ENCODE data around the gene DGAT2L6. TPM values are rescaled to one million over a fixed set of nuclear protein-coding genes. Genes with fewer than 3 reads are reported as not detected.

The DGAT2L6 gene
- total and polyA plus RNA-seq, 4 donors, result not detected

DNA sequence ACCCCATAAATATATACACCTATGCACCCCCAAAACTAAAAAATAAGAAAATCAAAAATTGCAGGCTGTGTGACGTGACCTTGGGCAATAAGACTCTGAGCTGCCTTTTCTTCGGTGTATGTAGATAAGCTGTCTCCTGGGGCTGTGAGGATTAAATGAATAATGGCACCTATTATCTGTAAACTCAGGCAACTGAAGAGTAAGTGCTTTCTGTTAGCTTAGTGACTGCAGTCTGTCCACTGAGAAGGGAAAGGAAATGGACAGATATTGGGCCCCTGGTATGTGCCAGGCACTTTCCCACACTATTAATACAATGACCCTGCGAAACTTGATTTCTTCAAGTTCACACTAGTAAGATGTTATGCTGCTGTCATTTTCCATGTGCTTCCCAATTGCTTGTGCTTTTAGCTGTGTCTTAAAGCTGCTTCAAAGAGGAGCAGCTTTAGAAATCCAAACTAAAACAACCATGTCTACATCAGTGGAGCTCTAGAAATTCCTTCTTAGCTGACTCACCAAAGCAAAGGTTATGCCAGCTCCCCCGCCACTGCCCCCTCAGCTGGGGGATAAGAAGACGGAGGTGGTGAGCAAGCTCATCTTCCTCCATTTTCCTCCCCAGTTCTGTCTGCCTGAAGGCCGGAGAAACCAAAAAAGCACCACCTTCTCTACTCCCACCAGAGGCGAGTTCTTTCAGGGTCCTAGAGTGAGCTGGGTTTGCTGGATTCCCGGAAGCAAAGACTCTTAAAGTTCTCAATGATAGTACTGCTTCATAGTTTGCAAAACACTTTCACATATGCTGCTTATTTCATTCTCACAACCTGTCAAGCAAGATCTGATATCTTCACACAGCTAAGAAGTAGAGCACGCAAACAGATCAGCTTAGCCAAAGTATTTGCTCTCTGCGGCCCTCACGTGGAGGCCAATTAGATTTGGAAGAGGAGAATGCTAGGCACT, 8.8 kb upstream of the DGAT2L6 start (continued):
- TF ChIP-seq, protein P1, sequence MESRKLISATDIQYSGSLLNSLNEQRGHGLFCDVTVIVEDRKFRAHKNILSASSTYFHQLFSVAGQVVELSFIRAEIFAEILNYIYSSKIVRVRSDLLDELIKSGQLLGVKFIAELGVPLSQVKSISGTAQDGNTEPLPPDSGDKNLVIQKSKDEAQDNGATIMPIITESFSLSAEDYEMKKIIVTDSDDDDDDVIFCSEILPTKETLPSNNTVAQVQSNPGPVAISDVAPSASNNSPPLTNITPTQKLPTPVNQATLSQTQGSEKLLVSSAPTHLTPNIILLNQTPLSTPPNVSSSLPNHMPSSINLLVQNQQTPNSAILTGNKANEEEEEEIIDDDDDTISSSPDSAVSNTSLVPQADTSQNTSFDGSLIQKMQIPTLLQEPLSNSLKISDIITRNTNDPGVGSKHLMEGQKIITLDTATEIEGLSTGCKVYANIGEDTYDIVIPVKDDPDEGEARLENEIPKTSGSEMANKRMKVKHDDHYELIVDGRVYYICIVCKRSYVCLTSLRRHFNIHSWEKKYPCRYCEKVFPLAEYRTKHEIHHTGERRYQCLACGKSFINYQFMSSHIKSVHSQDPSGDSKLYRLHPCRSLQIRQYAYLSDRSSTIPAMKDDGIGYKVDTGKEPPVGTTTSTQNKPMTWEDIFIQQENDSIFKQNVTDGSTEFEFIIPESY (IDR thresholded peaks at IDR 0.05), result no peak
- TF ChIP-seq, protein P2, sequence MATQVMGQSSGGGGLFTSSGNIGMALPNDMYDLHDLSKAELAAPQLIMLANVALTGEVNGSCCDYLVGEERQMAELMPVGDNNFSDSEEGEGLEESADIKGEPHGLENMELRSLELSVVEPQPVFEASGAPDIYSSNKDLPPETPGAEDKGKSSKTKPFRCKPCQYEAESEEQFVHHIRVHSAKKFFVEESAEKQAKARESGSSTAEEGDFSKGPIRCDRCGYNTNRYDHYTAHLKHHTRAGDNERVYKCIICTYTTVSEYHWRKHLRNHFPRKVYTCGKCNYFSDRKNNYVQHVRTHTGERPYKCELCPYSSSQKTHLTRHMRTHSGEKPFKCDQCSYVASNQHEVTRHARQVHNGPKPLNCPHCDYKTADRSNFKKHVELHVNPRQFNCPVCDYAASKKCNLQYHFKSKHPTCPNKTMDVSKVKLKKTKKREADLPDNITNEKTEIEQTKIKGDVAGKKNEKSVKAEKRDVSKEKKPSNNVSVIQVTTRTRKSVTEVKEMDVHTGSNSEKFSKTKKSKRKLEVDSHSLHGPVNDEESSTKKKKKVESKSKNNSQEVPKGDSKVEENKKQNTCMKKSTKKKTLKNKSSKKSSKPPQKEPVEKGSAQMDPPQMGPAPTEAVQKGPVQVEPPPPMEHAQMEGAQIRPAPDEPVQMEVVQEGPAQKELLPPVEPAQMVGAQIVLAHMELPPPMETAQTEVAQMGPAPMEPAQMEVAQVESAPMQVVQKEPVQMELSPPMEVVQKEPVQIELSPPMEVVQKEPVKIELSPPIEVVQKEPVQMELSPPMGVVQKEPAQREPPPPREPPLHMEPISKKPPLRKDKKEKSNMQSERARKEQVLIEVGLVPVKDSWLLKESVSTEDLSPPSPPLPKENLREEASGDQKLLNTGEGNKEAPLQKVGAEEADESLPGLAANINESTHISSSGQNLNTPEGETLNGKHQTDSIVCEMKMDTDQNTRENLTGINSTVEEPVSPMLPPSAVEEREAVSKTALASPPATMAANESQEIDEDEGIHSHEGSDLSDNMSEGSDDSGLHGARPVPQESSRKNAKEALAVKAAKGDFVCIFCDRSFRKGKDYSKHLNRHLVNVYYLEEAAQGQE (IDR thresholded peaks at IDR 0.05), result no peak
- no peak for TF ChIP-seq HNF4A (conservative IDR thresholded peaks at IDR 0.05)

DNA sequence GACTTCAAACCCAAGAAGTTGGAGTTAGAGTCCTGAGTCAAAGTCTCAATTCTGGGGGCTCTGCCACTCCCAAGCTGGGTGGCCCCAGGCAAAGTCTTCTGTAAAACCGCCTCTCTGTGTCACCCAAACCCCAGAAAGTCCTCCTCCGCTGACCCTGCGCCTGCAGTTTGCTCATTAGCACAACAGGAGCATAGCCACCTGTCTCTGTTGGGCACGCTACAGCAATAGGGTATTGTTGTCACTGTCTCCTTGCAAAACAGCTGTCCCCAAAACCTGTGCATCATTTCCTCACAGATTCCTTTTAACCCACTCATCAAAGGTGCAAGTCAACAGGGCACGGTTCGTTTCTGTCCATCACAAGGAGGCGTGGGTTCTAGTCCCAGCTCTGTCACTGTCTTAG, 8.0 kb upstream of the DGAT2L6 start:
- Histone ChIP-seq H3K27ac (ENCODE audit: low read depth in 1 of 2, low read length in 2 of 2) (no peak overlapping the region), H3K9me3 (ENCODE audit: control insufficient read depth in 4 of 4, low read length in 3 of 4) (no peaks in the 10 kb centered on the region), H3K4me3 (ENCODE audit: low read depth in 1 of 3, low read length in 3 of 3) (no peak overlapping the region), H3K27me3 (ENCODE audit: control insufficient read depth in 4 of 4, insufficient read depth in 4 of 4, low read length in 3 of 4) (no peaks in the 10 kb centered on the region), H3K36me3 (ENCODE audit: control insufficient read depth in 4 of 4, insufficient read depth in 3 of 4, low read depth in 1 of 4, low read length in 3 of 4) (peaks cover 0 to 10% (median 4%) of the 10 kb centered on the region in 4 donors), H3K9ac (ENCODE audit: low read depth in 1 of 2, low read length in 2 of 2) (no peak overlapping the region), H3K4me1 (ENCODE audit: control insufficient read depth in 4 of 4, insufficient read depth in 4 of 4, low read length in 3 of 4) (no peaks in the 10 kb centered on the region)
- no peak for TF ChIP-seq SP1 (IDR thresholded peaks at IDR 0.05)
- 92% methylated on average over 7 of the region's 7 CpGs for WGBS
- DNase-seq (ENCODE audit: low spot score), result no peak

DNA sequence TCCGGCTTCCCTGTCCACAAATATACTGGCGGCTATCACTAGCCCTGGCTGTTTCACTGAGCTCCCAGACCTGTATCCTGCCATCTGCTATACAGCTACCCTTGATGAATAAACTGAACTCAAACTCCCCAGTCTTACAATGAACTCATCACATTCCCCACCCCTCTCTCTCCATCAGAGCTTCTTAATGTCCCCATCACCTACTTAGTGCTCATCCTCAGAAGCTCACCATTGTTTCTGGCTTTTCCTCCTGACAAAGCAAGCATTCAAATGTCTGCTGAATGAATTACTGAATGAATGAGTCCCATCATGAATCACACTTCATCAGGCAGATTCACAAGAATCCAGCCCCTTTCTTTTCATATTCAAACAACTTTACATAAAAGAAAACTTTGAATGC, 5.7 kb upstream of the DGAT2L6 start:
- no peak overlapping the region for H3K4me3 ChIP-seq (ENCODE audit: low read depth in 1 of 3, low read length in 3 of 3)
- 81% methylated on average over 2 of the region's 2 CpGs for WGBS
- DNase-seq (ENCODE audit: low spot score), result no peak

More for the DNA sequence above, 5.7 kb upstream of the DGAT2L6 start:
- H3K4me1 ChIP-seq (ENCODE audit: control insufficient read depth in 4 of 4, insufficient read depth in 4 of 4, low read length in 3 of 4), result no peaks in the 10 kb centered on the region
- no peaks in the 10 kb centered on the region for H3K36me3 ChIP-seq (ENCODE audit: control insufficient read depth in 4 of 4, insufficient read depth in 3 of 4, low read depth in 1 of 4, low read length in 3 of 4)
- H3K27ac ChIP-seq (ENCODE audit: low read depth in 1 of 2, low read length in 2 of 2), result no peak overlapping the region
- TF ChIP-seq NR2F2 (IDR thresholded peaks at IDR 0.05) (no peak), EGR1 (IDR thresholded peaks at IDR 0.05; ENCODE audit: low read depth in 2 of 2) (no peak), HNF4A (conservative IDR thresholded peaks at IDR 0.05) (no peak), YY1 (IDR thresholded peaks at IDR 0.05) (no peak), SP1 (IDR thresholded peaks at IDR 0.05) (no peak), HNF4G (IDR thresholded peaks at IDR 0.05) (no peak), FOXA1 (IDR thresholded peaks at IDR 0.05) (no peak)
- TF ChIP-seq, protein P2 (IDR thresholded peaks at IDR 0.05), result no peak
- TF ChIP-seq, protein P3, sequence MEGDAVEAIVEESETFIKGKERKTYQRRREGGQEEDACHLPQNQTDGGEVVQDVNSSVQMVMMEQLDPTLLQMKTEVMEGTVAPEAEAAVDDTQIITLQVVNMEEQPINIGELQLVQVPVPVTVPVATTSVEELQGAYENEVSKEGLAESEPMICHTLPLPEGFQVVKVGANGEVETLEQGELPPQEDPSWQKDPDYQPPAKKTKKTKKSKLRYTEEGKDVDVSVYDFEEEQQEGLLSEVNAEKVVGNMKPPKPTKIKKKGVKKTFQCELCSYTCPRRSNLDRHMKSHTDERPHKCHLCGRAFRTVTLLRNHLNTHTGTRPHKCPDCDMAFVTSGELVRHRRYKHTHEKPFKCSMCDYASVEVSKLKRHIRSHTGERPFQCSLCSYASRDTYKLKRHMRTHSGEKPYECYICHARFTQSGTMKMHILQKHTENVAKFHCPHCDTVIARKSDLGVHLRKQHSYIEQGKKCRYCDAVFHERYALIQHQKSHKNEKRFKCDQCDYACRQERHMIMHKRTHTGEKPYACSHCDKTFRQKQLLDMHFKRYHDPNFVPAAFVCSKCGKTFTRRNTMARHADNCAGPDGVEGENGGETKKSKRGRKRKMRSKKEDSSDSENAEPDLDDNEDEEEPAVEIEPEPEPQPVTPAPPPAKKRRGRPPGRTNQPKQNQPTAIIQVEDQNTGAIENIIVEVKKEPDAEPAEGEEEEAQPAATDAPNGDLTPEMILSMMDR (IDR thresholded peaks at IDR 0.05; ENCODE audit: low read depth, low read length, missing input control), result no peak
- TF ChIP-seq, protein P4, sequence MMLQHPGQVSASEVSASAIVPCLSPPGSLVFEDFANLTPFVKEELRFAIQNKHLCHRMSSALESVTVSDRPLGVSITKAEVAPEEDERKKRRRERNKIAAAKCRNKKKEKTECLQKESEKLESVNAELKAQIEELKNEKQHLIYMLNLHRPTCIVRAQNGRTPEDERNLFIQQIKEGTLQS (IDR thresholded peaks at IDR 0.05), result no peak
- H3K27me3 ChIP-seq (ENCODE audit: control insufficient read depth in 4 of 4, insufficient read depth in 4 of 4, low read length in 3 of 4), result no peaks in the 10 kb centered on the region
- no peak overlapping the region for H3K9ac ChIP-seq (ENCODE audit: low read depth in 1 of 2, low read length in 2 of 2)
- H3K9me3 ChIP-seq (ENCODE audit: control insufficient read depth in 4 of 4, low read length in 3 of 4), result no peaks in the 10 kb centered on the region

All from liver (tissue), 9 donors.